Measurements from ENCODE around the gene TRPC6. TPM values are rescaled to one million over a fixed set of nuclear protein-coding genes. Genes with fewer than 3 reads are reported as not detected.

Gene TRPC6
- total RNA-seq, 1 experiment from 2014 or later: 0.11 TPM

Small RNAs within 50 kb of the gene (small RNA-seq; reads per million reads assigned to genes)
- gene MIR3920: not detected

Measured in HT1080 (cell line).